ENCODE results near the gene VAV2.

VAV2 gene

GRCh38 chr9:133979921-133980863 lies 11.9 kb downstream of the VAV2 start:
- no peak for DNase-seq

- no peak for DNase-seq
These were observed 12.7 kb downstream of the VAV2 start for GRCh38 chr9:133979273-133979920.

- no peak for DNase-seq
These were observed 13.2 kb downstream of the VAV2 start for GRCh38 chr9:133978899-133979272.

- DNase-seq = no peak
These were observed 13.8 kb downstream of the VAV2 start for GRCh38 chr9:133978226-133978898.

GRCh38 chr9:133977421-133978201 lies 14.5 kb downstream of the VAV2 start:
- no peak for DNase-seq

- no peak for DNase-seq
These were observed 15.2 kb downstream of the VAV2 start for GRCh38 chr9:133976887-133977286.

- DNase-seq = no peak
These were observed 15.8 kb downstream of the VAV2 start for GRCh38 chr9:133976191-133976861.

GRCh38 chr9:133975511-133975910 lies 16.6 kb downstream of the VAV2 start:
- no peak for DNase-seq

GRCh38 chr9:133974631-133975341 lies 17.3 kb downstream of the VAV2 start:
- DNase-seq = no peak

- DNase-seq = no peak
These were observed 18.1 kb downstream of the VAV2 start for GRCh38 chr9:133973791-133974630.

- no peak for DNase-seq
These were observed 18.9 kb downstream of the VAV2 start for GRCh38 chr9:133973111-133973790.

GRCh38 chr9:133971981-133972941 lies 19.9 kb downstream of the VAV2 start:
- no peak for DNase-seq

- DNase-seq = no peak
These were observed 20.8 kb downstream of the VAV2 start for GRCh38 chr9:133971121-133971951.

GRCh38 chr9:133970581-133971058 lies 21.5 kb downstream of the VAV2 start:
- DNase-seq = no peak

- no peak for DNase-seq
These were observed 22.2 kb downstream of the VAV2 start for GRCh38 chr9:133969681-133970580.

GRCh38 chr9:133968966-133969617 lies 23.0 kb downstream of the VAV2 start:
- no peak for DNase-seq

All from NCI-H146 (cell line).